ENCODE measurements around the gene CTCF.

GRCh38 chr16:67632415-67633172, 70.3 kb downstream of the CTCF start:
- TF ChIP-seq CTCF (IDR thresholded peaks at IDR 0.05), result no peak
- no peak for TF ChIP-seq TCF7L2 (IDR thresholded peaks at IDR 0.05; ENCODE audit: low read depth, low read length)
- TF ChIP-seq REST (IDR thresholded peaks at IDR 0.05; ENCODE audit: insufficient read depth in 1 of 2, low read depth in 2 of 2, low read length in 1 of 2), result no peak
- TF ChIP-seq POLR2AphosphoS5 (IDR thresholded peaks at IDR 0.05; ENCODE audit: low read depth, low read length), result no peak

Data from Panc1 (cell line).